C4-2B (cell line): ENCODE results near the gene ELFN2.

Experiments used
- ZFX ChIP-seq: fragments of 450-650 bp; IDR thresholded peaks from 2 replicates; pipeline ENCODE4 v1.6.1; 2017
- TF ChIP-seq, protein P1 (sequence below): fragments of 450-650 bp; conservative IDR thresholded peaks from 2 replicates; pipeline ENCODE4 v1.5.1; 2017; ENCODE audit warnings: mild to moderate bottlenecking

DNA sequence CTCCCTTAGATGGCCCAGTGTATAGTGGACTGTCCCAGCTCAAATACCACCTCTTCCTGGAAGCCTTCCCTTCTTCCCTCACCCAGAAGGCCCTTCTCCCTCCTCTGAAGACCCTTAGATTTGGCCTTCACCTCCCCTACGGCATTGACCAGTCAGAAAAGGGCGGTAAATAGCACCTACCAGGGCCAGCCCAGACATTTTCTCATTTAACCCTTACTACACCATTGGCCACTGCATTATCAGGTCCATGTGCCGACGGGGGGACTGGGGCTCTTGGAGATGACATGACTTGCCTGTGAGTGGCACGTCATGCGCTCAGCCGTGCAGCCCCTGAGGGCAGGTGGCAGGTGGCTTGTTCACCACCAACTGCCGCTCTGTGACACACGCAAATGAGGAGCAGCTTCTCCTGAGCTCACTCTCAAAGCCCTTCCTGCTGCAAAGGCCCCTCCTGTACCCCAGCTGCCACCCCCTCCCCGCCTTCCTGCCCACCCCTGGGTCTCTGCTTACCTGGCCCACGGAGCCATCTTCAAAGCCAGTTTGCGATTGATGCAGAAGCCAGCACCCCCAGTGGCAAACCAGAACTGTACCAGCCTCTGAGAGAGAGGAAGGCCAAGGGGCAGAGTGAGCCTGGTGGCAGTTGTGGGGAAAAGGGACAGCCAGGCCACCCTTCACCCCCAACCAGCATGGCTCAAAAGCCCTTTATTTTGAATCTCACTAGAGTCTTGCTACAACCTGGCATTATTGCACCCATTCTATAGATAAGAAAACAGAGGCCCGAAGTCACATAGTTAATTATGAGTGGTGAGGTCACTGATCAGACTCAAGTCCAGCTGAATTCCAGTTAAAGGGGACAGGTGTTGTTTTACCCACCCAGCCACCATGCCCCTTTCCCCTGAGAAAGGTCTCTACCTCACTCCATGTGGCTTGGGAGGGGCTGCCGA lies 49.4 kb upstream of the ELFN2 start:
- TF ChIP-seq, protein P1, sequence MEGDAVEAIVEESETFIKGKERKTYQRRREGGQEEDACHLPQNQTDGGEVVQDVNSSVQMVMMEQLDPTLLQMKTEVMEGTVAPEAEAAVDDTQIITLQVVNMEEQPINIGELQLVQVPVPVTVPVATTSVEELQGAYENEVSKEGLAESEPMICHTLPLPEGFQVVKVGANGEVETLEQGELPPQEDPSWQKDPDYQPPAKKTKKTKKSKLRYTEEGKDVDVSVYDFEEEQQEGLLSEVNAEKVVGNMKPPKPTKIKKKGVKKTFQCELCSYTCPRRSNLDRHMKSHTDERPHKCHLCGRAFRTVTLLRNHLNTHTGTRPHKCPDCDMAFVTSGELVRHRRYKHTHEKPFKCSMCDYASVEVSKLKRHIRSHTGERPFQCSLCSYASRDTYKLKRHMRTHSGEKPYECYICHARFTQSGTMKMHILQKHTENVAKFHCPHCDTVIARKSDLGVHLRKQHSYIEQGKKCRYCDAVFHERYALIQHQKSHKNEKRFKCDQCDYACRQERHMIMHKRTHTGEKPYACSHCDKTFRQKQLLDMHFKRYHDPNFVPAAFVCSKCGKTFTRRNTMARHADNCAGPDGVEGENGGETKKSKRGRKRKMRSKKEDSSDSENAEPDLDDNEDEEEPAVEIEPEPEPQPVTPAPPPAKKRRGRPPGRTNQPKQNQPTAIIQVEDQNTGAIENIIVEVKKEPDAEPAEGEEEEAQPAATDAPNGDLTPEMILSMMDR: no peak
- no peak for TF ChIP-seq ZFX
